HepG2 (cell line): Measurements from ENCODE around the gene SIRT7. TPM values are rescaled to one million over a fixed set of nuclear protein-coding genes. Genes with fewer than 3 reads are reported as not detected.

ENCODE experiments used
- AGO1 ChIP-seq: fragments of 200-400 bp; formaldehyde crosslinking; IDR thresholded peaks from 2 replicates; pipeline ENCODE4 v1.6.1; 2017; ENCODE audit warnings: mild to moderate bottlenecking, low read depth, low read length, moderate library complexity; ENCODE audit not compliant: poor library complexity, severe bottlenecking
- HIVEP1 ChIP-seq: sonication (generic); formaldehyde crosslinking; IDR thresholded peaks from 2 replicates; pipeline ENCODE4 v1.4.0; 2020; ENCODE audit warnings: mild to moderate bottlenecking, missing genetic modification reagents
- HNRNPLL ChIP-seq: fragments of 200-400 bp; formaldehyde crosslinking; IDR thresholded peaks from 2 replicates; pipeline ENCODE4 v1.6.1; 2017; ENCODE audit warnings: mild to moderate bottlenecking, low read depth, low read length; ENCODE audit not compliant: poor library complexity, severe bottlenecking
- JUN ChIP-seq: sonication (generic); formaldehyde crosslinking; IDR thresholded peaks from 2 replicates; pipeline ENCODE4 v1.4.0; 2020; ENCODE audit warnings: mild to moderate bottlenecking, missing genetic modification reagents
- MTA1 ChIP-seq: sonication (generic); formaldehyde crosslinking; IDR thresholded peaks from 2 replicates; pipeline ENCODE4 v1.4.0; 2020; ENCODE audit warnings: missing genetic modification reagents, mild to moderate bottlenecking, borderline replicate concordance
- SAP130 ChIP-seq: IDR thresholded peaks from 2 replicates; pipeline ENCODE4 v1.6.1; 2016; ENCODE audit warnings: low read depth
- SMAD3 ChIP-seq: sonication (generic); formaldehyde crosslinking; IDR thresholded peaks from 2 replicates; pipeline ENCODE4 v1.4.0; 2020; ENCODE audit warnings: missing genetic modification reagents
- SNAPC2 ChIP-seq: sonication (generic); formaldehyde crosslinking; IDR thresholded peaks from 2 replicates; pipeline ENCODE4 v1.8.1; 2022; ENCODE audit warnings: mild to moderate bottlenecking, missing genetic modification reagents
- TEAD3 ChIP-seq: optimal IDR thresholded peaks from 2 replicates; pipeline ENCODE3; 2016; ENCODE audit warnings: borderline replicate concordance
- ZC3H4 ChIP-seq: sonication (generic); formaldehyde crosslinking; IDR thresholded peaks from 2 replicates; pipeline ENCODE4 v1.4.0; 2020; ENCODE audit warnings: missing genetic modification reagents, borderline replicate concordance
- ZMAT3 ChIP-seq: sonication (generic); formaldehyde crosslinking; conservative IDR thresholded peaks from 2 replicates; pipeline ENCODE4 v1.7.0; 2021; ENCODE audit warnings: missing genetic modification reagents
- ZNF205 ChIP-seq: IDR thresholded peaks from 2 replicates; pipeline ENCODE4 v1.6.1; 2018; ENCODE audit warnings: missing biosample characterization, missing genetic modification reagents
- ZNF572 ChIP-seq: sonication (generic); formaldehyde crosslinking; IDR thresholded peaks from 2 replicates; pipeline ENCODE4 v1.5.1; 2020; ENCODE audit warnings: mild to moderate bottlenecking, missing genetic modification reagents
- ZNF761 ChIP-seq: sonication (generic); formaldehyde crosslinking; conservative IDR thresholded peaks from 2 replicates; pipeline ENCODE4 v1.4.0; 2020; ENCODE audit warnings: mild to moderate bottlenecking, missing genetic modification reagents
- ZNF891 ChIP-seq: sonication (generic); formaldehyde crosslinking; IDR thresholded peaks from 2 replicates; pipeline ENCODE4 v1.5.0; 2020; ENCODE audit warnings: mild to moderate bottlenecking, missing genetic modification reagents
- polyA plus RNA-seq, 8 experiments: library from polyadenylated mRNA; depleted of rRNA in 3 of 8; stranded (reverse) in 7 of 8; unstranded in 1 of 8; fragments of >200 nt; fragmentation: Illumina TruSeq in 4 of 8; extraction: Trizol in 4 of 8; gene quantifications; 2 replicates each; pipeline versions ENCODE4 v1.2.1 to v1.2.3, GENCODE V29; 2011 to 2016; ENCODE audit warnings: low read depth in 4 of 8, missing spikeins in 1 of 8, mixed read lengths in 1 of 8; ENCODE audit not compliant: insufficient read depth in 1 of 8
- total RNA-seq, 5 experiments: library from RNA; depleted of rRNA; stranded (reverse); fragments of >200 nt; fragmentation: Illumina TruSeq; extraction: Trizol; gene quantifications; 2 replicates each; pipeline ENCODE4 v1.2.3, GENCODE V29; 2016; ENCODE audit warnings: low read depth in 1 of 5
- TF ChIP-seq, protein P1 (sequence below): sonication (generic); formaldehyde crosslinking; IDR thresholded peaks from 2 replicates; pipeline ENCODE4 v1.4.0; 2020; ENCODE audit warnings: missing genetic modification reagents
- TF ChIP-seq, protein P2 (sequence below): sonication (generic); formaldehyde crosslinking; IDR thresholded peaks from 2 replicates; pipeline ENCODE4 v1.5.0; 2020; ENCODE audit warnings: mild to moderate bottlenecking, missing genetic modification reagents
- TF ChIP-seq, protein P3 (sequence below): sonication (generic); formaldehyde crosslinking; conservative IDR thresholded peaks from 2 replicates; pipeline ENCODE4 v1.4.0; 2020; ENCODE audit warnings: mild to moderate bottlenecking, missing genetic modification reagents, moderate library complexity

SIRT7 gene
- total and polyA plus RNA-seq, 2 of the 13 experiments (the other 11 are each of a cell fraction or from before 2014, with no cell fraction given), result 8.3 to 24.8 TPM

DNA sequence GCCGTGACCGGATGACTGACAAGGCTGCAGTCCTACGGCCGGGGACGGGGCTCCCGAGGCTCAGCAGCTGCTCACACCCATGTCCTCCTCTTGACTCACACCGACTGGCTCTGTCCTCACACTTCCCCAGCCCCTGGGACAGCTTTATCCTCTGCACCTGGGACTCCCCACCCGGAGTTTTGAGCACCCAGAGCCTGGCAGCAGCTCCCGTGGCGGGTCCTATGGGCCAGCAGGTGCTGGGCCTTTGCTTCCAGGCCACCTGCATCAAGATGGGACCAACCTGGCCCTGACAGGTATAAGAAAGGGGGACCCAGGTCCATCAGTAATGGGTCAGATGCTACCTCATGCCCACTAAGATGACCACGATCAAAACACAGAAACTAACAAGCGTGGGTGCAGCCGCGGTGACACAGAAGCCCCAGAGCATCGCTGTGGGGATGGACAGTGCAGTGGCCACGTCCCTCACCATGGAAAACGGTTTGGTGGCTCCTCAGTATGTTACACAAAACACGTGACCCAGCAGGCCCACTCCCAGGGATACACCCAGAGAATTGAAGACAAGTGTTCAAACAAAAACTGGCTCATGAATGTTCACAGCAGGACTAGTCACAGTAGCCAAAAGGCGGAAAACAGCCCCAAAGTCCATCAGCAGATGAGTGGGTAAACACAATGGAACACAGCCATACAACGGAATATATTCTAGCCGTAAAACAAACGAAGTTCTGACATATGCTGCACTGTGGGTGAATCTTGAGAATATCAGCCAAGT lies 46.3 kb upstream of the SIRT7 start (continued):
- TF ChIP-seq SMAD3 (CRISPR knock-in tag), result 0 out of 2 replicates have a peak, but pooled peaks have one; percentile 41
- TF ChIP-seq ZNF572 (CRISPR knock-in tag), result peak; percentile 28; the same call in 1 of the 2 replicates
- peak; percentile 55 for TF ChIP-seq SAP130 (CRISPR knock-in tag)
- 0 out of 2 replicates have a peak, but pooled peaks have one; percentile 12 for TF ChIP-seq ZNF205 (CRISPR knock-in tag)
- TF ChIP-seq ZNF761 (CRISPR knock-in tag), result peak; percentile 60; the same call in 1 of the 2 replicates
- 0 out of 2 replicates have a peak, but pooled peaks have one; percentile 34 for TF ChIP-seq SNAPC2 (CRISPR knock-in tag)
- TF ChIP-seq TEAD3, result peak; percentile 14
- TF ChIP-seq, protein P1, sequence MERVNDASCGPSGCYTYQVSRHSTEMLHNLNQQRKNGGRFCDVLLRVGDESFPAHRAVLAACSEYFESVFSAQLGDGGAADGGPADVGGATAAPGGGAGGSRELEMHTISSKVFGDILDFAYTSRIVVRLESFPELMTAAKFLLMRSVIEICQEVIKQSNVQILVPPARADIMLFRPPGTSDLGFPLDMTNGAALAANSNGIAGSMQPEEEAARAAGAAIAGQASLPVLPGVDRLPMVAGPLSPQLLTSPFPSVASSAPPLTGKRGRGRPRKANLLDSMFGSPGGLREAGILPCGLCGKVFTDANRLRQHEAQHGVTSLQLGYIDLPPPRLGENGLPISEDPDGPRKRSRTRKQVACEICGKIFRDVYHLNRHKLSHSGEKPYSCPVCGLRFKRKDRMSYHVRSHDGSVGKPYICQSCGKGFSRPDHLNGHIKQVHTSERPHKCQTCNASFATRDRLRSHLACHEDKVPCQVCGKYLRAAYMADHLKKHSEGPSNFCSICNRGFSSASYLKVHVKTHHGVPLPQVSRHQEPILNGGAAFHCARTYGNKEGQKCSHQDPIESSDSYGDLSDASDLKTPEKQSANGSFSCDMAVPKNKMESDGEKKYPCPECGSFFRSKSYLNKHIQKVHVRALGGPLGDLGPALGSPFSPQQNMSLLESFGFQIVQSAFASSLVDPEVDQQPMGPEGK (CRISPR knock-in tag), result peak; percentile 44
- TF ChIP-seq ZC3H4 (CRISPR knock-in tag), result 0 out of 2 replicates have a peak, but pooled peaks have one; percentile 73
- peak; percentile 31 for TF ChIP-seq HNRNPLL
- peak; percentile 66 for TF ChIP-seq AGO1
- TF ChIP-seq, protein P2, sequence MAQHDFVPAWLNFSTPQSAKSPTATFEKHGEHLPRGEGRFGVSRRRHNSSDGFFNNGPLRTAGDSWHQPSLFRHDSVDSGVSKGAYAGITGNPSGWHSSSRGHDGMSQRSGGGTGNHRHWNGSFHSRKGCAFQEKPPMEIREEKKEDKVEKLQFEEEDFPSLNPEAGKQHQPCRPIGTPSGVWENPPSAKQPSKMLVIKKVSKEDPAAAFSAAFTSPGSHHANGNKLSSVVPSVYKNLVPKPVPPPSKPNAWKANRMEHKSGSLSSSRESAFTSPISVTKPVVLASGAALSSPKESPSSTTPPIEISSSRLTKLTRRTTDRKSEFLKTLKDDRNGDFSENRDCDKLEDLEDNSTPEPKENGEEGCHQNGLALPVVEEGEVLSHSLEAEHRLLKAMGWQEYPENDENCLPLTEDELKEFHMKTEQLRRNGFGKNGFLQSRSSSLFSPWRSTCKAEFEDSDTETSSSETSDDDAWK, result no peak
- TF ChIP-seq HIVEP1 (CRISPR knock-in tag), result 0 out of 2 replicates have a peak, but pooled peaks have one; percentile 4
- TF ChIP-seq, protein P3, sequence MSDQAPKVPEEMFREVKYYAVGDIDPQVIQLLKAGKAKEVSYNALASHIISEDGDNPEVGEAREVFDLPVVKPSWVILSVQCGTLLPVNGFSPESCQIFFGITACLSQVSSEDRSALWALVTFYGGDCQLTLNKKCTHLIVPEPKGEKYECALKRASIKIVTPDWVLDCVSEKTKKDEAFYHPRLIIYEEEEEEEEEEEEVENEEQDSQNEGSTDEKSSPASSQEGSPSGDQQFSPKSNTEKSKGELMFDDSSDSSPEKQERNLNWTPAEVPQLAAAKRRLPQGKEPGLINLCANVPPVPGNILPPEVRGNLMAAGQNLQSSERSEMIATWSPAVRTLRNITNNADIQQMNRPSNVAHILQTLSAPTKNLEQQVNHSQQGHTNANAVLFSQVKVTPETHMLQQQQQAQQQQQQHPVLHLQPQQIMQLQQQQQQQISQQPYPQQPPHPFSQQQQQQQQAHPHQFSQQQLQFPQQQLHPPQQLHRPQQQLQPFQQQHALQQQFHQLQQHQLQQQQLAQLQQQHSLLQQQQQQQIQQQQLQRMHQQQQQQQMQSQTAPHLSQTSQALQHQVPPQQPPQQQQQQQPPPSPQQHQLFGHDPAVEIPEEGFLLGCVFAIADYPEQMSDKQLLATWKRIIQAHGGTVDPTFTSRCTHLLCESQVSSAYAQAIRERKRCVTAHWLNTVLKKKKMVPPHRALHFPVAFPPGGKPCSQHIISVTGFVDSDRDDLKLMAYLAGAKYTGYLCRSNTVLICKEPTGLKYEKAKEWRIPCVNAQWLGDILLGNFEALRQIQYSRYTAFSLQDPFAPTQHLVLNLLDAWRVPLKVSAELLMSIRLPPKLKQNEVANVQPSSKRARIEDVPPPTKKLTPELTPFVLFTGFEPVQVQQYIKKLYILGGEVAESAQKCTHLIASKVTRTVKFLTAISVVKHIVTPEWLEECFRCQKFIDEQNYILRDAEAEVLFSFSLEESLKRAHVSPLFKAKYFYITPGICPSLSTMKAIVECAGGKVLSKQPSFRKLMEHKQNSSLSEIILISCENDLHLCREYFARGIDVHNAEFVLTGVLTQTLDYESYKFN, result peak; percentile 62; the same call in 1 of the 2 replicates
- TF ChIP-seq MTA1 (CRISPR knock-in tag), result 0 out of 2 replicates have a peak, but pooled peaks have one; percentile 33
- TF ChIP-seq JUN (CRISPR knock-in tag), result 0 out of 2 replicates have a peak, but pooled peaks have one; percentile 38
- TF ChIP-seq ZMAT3 (CRISPR knock-in tag), result peak; percentile 60; the same call in 1 of the 2 replicates
- TF ChIP-seq ZNF891 (CRISPR knock-in tag), result peak; percentile 45; the same call in 1 of the 2 replicates
